ENCODE measurements around the gene TOGARAM1.

TOGARAM1 gene

DNA sequence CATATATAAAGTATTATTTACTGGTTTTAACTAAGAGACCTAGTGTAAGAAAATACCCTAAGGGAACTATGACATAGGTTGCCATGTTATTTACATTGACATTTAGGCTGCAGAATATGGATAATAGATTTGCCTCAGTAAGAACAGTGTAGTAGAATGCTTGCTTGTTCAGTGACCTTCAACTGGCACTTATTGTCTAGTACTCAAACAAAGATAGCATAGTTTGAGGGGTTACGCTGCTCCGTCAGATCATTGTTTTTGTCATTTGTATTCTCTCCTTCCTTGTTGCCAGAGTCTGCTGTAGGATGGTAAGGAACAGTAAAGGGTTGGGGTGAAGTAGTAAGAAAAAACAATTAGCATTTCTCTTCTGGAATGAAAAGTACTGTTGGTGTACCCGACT is 33.2 kb downstream of the TOGARAM1 start:
- no peak overlapping the region for H3K4me3 ChIP-seq (ENCODE audit: low read depth, low read length)
- no peaks in the 10 kb centered on the region for H3K9me3 ChIP-seq (ENCODE audit: control insufficient read depth, insufficient read depth, low read depth, low read length)
- 0 out of 2 replicates have a peak, but pooled peaks cover 3% of the 10 kb centered on the region for H3K4me1 ChIP-seq (ENCODE audit: control insufficient read depth, insufficient read depth, low read length)
- no peak overlapping the region for H3K27ac ChIP-seq (ENCODE audit: extremely low read depth, low read depth, low read length)
- CTCF ChIA-PET = interaction anchor here (0.6 kb wide), 1 partner anchor 63 kb away, joined by 3 read pairs; no protein-coding TSS in a partner anchor
- POLR2A ChIA-PET = no interaction called here
- H3K36me3 ChIP-seq (ENCODE audit: control insufficient read depth in 2 of 2, insufficient read depth in 1 of 2, low read length in 2 of 2) = peaks cover 3 to 5% of the 10 kb centered on the region in 2 experiments; a peak in 2 of 3 replicates
- TF ChIP-seq ZSCAN5A (tag by site-specific recombination; IDR thresholded peaks at IDR 0.05) (no peak), MEIS1 (CRISPR knock-in tag; IDR thresholded peaks at IDR 0.05; ENCODE audit: borderline replicate concordance) (no peak), ELK4 (IDR thresholded peaks at IDR 0.05; ENCODE audit: borderline replicate concordance, low read depth, low read length) (no peak), ZNF514 (tag by site-specific recombination; IDR thresholded peaks at IDR 0.05) (no peak), ZNF558 (tag by site-specific recombination; IDR thresholded peaks at IDR 0.05) (no peak)
- TF ChIP-seq, protein P1, sequence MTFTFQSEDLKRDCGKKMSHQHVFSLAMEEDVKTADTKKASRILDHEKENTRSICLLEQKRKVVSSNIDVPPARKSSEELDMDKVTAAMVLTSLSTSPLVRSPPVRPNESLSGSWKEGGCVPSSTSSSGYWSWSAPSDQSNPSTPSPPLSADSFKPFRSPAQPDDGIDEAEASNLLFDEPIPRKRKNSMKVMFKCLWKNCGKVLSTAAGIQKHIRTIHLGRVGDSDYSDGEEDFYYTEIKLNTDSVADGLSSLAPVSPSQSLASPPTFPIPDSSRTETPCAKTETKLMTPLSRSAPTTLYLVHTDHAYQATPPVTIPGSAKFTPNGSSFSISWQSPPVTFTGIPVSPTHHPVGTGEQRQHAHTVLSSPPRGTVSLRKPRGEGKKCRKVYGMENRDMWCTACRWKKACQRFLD (tag by site-specific recombination; IDR thresholded peaks at IDR 0.05) = no peak

DNA sequence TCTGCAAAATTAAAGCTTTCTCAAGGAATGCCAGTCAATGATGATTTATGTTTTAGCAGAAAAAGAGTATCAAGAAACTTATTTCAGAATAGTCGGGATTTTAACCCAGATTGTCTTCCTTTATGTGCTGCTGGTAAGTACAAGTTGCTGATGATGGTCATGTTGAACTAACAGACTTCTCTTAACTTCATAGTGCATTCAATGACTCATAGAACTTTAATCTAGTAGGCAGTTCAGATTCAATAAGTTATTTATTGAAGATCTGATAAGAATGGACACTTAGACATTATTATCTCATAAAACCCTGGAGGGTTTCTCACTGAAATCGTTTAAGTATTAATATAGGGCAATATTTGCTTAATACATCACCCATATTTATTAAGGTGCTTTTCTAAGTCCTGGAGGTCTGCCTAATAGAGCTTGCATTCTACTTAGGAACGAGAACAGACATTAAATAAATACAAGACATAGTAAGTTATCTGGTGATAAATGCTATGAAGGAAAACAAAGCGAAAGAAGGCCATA is 33.8 kb downstream of the TOGARAM1 start:
- no peak overlapping the region for H3K27ac ChIP-seq (ENCODE audit: extremely low read depth, low read depth, low read length)
- POLR2A ChIA-PET = no interaction called here
- no peaks in the 10 kb centered on the region for H3K9me3 ChIP-seq (ENCODE audit: control insufficient read depth, insufficient read depth, low read depth, low read length)
- CTCF ChIA-PET = no interaction called here
- no peak overlapping the region for H3K4me3 ChIP-seq (ENCODE audit: low read depth, low read length)
- no peaks in the 10 kb centered on the region for H3K4me1 ChIP-seq (ENCODE audit: control insufficient read depth, insufficient read depth, low read length)
- H3K36me3 ChIP-seq (ENCODE audit: control insufficient read depth in 2 of 2, insufficient read depth in 1 of 2, low read length in 2 of 2) = peaks cover 5 to 9% of the 10 kb centered on the region in 2 experiments; a peak in 2 of 3 replicates
- TF ChIP-seq ZNF211 (tag by site-specific recombination; IDR thresholded peaks at IDR 0.05; ENCODE audit: low read depth) (no peak), ZNF404 (tag by site-specific recombination; IDR thresholded peaks at IDR 0.05) (no peak), ZNF416 (tag by site-specific recombination; IDR thresholded peaks at IDR 0.05) (no peak), ZNF112 (tag by site-specific recombination; IDR thresholded peaks at IDR 0.05) (no peak), ZFP37 (tag by site-specific recombination; IDR thresholded peaks at IDR 0.05) (no peak), ZBTB1 (tag by site-specific recombination; IDR thresholded peaks at IDR 0.05) (no peak), ZNF514 (tag by site-specific recombination; IDR thresholded peaks at IDR 0.05) (no peak), ZNF423 (tag by site-specific recombination; IDR thresholded peaks at IDR 0.05) (no peak), PRDM2 (tag by site-specific recombination; IDR thresholded peaks at IDR 0.05; ENCODE audit: borderline replicate concordance) (no peak), ZNF501 (tag by site-specific recombination; IDR thresholded peaks at IDR 0.05) (no peak), ZNF202 (tag by site-specific recombination; IDR thresholded peaks at IDR 0.05; ENCODE audit: borderline replicate concordance) (no peak), ZNF146 (tag by site-specific recombination; IDR thresholded peaks at IDR 0.05) (no peak), ZNF529 (tag by site-specific recombination; IDR thresholded peaks at IDR 0.05; ENCODE audit: insufficient replicate concordance) (no peak), ZNF132 (tag by site-specific recombination; IDR thresholded peaks at IDR 0.05; ENCODE audit: borderline replicate concordance) (no peak), KLF9 (tag by site-specific recombination; IDR thresholded peaks at IDR 0.05; ENCODE audit: low read depth) (no peak), ZBTB7A (tag by site-specific recombination; IDR thresholded peaks at IDR 0.05; ENCODE audit: low read depth) (no peak)
- TF ChIP-seq, protein P1 (tag by site-specific recombination; IDR thresholded peaks at IDR 0.05) = no peak
- TF ChIP-seq, protein P2, sequence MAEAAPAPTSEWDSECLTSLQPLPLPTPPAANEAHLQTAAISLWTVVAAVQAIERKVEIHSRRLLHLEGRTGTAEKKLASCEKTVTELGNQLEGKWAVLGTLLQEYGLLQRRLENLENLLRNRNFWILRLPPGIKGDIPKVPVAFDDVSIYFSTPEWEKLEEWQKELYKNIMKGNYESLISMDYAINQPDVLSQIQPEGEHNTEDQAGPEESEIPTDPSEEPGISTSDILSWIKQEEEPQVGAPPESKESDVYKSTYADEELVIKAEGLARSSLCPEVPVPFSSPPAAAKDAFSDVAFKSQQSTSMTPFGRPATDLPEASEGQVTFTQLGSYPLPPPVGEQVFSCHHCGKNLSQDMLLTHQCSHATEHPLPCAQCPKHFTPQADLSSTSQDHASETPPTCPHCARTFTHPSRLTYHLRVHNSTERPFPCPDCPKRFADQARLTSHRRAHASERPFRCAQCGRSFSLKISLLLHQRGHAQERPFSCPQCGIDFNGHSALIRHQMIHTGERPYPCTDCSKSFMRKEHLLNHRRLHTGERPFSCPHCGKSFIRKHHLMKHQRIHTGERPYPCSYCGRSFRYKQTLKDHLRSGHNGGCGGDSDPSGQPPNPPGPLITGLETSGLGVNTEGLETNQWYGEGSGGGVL (tag by site-specific recombination; IDR thresholded peaks at IDR 0.05) = no peak
